NCI-H1417 treated with DMSO at 0.1 percent for 48 hours (cell line): ENCODE results near the gene METTL23.

Experiments
- DNase-seq: peaks from one replicate; lab custom pipeline; 2025; lab: John Stamatoyannopoulos, UW

The METTL23 gene

DNA sequence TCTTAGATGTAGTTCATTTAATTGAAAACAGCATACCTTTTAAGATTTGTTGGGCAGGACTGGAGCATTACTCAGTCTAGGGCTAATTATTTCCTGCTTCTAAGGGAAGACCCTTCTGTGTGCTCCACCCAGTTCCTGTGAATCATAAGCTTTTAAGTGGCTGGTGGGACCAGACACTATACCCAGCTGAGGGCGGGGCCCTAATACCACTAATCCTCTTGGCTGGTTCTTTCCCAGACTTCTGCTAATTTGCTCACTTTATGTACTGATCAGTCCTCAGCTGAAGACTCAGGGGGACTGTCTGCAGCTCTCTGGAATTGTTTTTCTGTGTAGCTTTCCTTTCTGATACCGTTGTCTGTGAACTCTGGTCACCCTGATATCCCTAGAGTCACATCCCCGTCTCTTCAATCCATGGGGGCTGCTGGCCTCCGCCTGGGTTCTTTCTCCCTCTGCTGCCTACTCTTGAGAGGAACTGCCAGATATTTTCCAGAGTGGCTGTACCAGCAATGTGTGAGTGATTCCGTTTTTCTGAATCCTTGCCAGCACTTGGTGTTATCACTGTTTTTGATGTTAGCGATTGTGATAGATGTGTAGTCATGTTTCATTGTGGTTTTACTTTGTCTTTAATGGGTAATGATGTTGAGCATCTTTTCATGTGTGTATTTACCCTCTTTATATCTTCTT lies 46.3 kb downstream of the METTL23 start:
- DNase-seq = no peak

DNA sequence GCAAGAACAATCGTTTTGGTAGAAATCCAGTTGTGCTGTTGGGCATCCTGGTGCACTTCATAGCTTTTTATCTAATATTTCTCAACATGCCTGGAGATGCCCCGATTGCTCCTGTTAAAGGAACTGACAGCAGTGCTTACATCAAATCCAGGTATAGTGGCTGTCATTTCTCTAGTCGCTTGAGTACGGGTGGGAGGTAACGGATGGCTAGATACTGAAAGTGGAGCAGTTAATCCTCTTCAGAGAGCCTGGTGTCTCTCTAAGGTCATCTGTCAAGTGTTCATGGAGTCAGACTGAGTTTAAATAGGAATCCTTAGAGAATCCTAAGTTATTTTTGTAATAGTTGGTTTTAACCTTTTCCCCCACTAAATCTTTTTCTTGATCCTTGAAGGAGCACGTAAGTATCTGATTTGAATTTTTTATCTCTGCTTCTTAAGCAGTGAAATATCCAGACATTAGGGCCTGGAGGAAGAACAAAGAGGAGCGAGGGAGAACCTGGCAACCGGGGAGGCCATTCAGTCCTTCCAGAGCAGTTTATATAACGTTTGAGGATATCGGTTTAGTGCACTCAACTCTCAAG lies 48.5 kb downstream of the METTL23 start:
- DNase-seq = no peak

- DNase-seq = no peak
Measured at GRCh38 chr17:76781056-76781982, 54.7 kb downstream of the METTL23 start.

DNA sequence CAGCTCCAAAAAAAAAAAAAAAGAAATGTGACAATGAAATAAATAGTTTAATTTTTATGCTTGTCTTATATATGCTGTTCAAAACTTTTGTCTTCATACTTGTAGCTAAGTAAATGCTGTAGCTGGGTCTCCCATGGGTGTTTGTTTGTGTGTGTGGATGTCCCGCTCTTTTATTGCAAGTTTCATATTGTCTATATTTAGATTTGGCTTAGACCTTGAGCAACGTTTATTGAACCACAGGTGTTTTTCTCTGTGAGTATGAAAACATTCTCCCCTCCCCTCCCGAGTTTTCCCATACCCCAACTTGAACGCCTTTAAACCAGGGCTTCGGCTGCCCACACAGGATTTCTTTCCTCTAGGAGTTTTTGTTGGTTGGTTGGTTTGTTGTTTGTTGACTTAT lies 56.5 kb downstream of the METTL23 start:
- no peak for DNase-seq
